Testis (tissue), 3 donors: ENCODE data around the gene FURIN. TPM values are rescaled to one million over a fixed set of nuclear protein-coding genes. Genes with fewer than 3 reads are reported as not detected.
"Not testable (repeated sequence)": the region's sequence is repeated elsewhere in the genome, so short reads cannot be mapped to it uniquely, and the experiment has no call there.

Experiments used
- DNase-seq: peaks from one replicate; pipeline ENCODE4 v3.0.0-alpha.2; 2019
- H3K27ac ChIP-seq, 2 donors: fragments of 200-600 bp; sonication (generic); one replicate each; pipeline ENCODE4 v1.5.1; 2019
- H3K27me3 ChIP-seq: fragments of 200-600 bp; sonication (generic); one replicate; pipeline ENCODE4 v1.5.1; 2019
- H3K36me3 ChIP-seq: fragments of 200-600 bp; sonication (generic); one replicate; pipeline ENCODE4 v1.5.1; 2017; ENCODE audit warnings: low read depth; ENCODE audit errors: missing control alignments
- H3K4me1 ChIP-seq: fragments of 200-600 bp; sonication (generic); one replicate; pipeline ENCODE4 v1.5.1; 2019
- H3K4me3 ChIP-seq, 2 donors: fragments of 200-600 bp; sonication (generic); one replicate each; pipeline ENCODE4 v1.5.1; 2017 to 2019
- H3K9me3 ChIP-seq: fragments of 200-600 bp; sonication (generic); one replicate; pipeline ENCODE4 v1.5.1; 2017
- CTCF ChIP-seq, 3 experiments: fragments of 450-650 bp in 2 of 3; fragments of 200-600 bp in 1 of 3; sonication (generic) in 1 of 3; IDR thresholded peaks; one replicate each; pipeline ENCODE4 v1.5.1; 2016 to 2019; ENCODE audit warnings: antibody characterized with exemption in 3 of 3, mild to moderate bottlenecking in 2 of 3, moderate library complexity in 1 of 3
- POLR2A ChIP-seq: fragments of 450-650 bp; IDR thresholded peaks from one replicate; pipeline ENCODE4 v1.6.1; 2017; ENCODE audit warnings: antibody characterized with exemption, mild to moderate bottlenecking, moderate library complexity
- WGBS, 2 donors: methylation state at CpG; one replicate each; pipeline ENCODE4 v1.1.5; 2018; 5-methylcytosine and 5-hydroxymethylcytosine counted together
- intact Hi-C: fragments of 100-400 bp; cut with DNase I; formaldehyde crosslinking; loops from one replicate; pipeline ENCODE4 v1.15.1; 2023; ENCODE audit warnings: low total_unique reads
- polyA plus RNA-seq: library from polyadenylated mRNA; stranded (reverse); fragments of 350-450 nt; fragmentation: Illumina TruSeq; extraction: RNeasy Lipid Tissue Mini Kit (QIAGEN cat#74804); gene quantifications from one replicate; pipeline ENCODE4 v1.2.3, GENCODE V29; 2014; ENCODE audit warnings: low read depth, low replicate concordance; ENCODE audit not compliant: insufficient read depth
- total RNA-seq, 2 donors: library from RNA; depleted of rRNA; stranded (reverse); fragments of >200 nt; gene quantifications; one replicate each; pipeline ENCODE4 v1.2.3, GENCODE V29; 2016

Gene FURIN
- total and polyA plus RNA-seq, 3 donors from 2014 or later = 21.5 to 32.1 (median 23.1) TPM

GRCh38 chr15:90871716-90872485, 3.5 kb downstream of the FURIN start:
- WGBS, 2 donors = 1 to 5% methylated on average over 3 to 39 of the region's 77 CpGs
- H3K27ac ChIP-seq = peak overlapping the region; percentile 12 to 95
- no peaks in the 10 kb centered on the region for H3K9me3 ChIP-seq
- peaks cover 30% of the 10 kb centered on the region for H3K4me1 ChIP-seq
- H3K36me3 ChIP-seq = no peaks in the 10 kb centered on the region
- H3K4me3 ChIP-seq = peak overlapping the region; percentile 80 to 82
- intact Hi-C loops = no loop called here
- no peaks in the 10 kb centered on the region for H3K27me3 ChIP-seq
- TF ChIP-seq POLR2A (no peak), CTCF (IDR thresholded peaks at IDR 0.05) (no peak)
- DNase-seq = peak; percentile 27

GRCh38 chr15:90872486-90873184, 4.2 kb downstream of the FURIN start:
- 19 to 34% methylated on average over 10 to 12 of the region's 12 CpGs for WGBS, 2 donors
- Histone ChIP-seq H3K4me1 (peaks cover 30% of the 10 kb centered on the region), H3K36me3 (no peaks in the 10 kb centered on the region), H3K27me3 (no peaks in the 10 kb centered on the region), H3K27ac (peak overlapping the region; percentile 12 to 95), H3K4me3 (peak overlapping the region; percentile 80 to 82), H3K9me3 (no peaks in the 10 kb centered on the region)
- intact Hi-C loops = no loop called here
- no peak for DNase-seq
- TF ChIP-seq POLR2A = no peak
- no peak for TF ChIP-seq CTCF (IDR thresholded peaks at IDR 0.05)

GRCh38 chr15:90873488-90873997, 5.2 kb downstream of the FURIN start:
- H3K27ac ChIP-seq = no peak overlapping the region
- intact Hi-C loops = no loop called here
- H3K9me3 ChIP-seq = no peaks in the 10 kb centered on the region
- 89 to 93% methylated on average over 4 to 6 of the region's 6 CpGs for WGBS, 2 donors
- no peaks in the 10 kb centered on the region for H3K36me3 ChIP-seq
- TF ChIP-seq CTCF (IDR thresholded peaks at IDR 0.05) = no peak
- TF ChIP-seq POLR2A = no peak
- H3K4me3 ChIP-seq = no peak overlapping the region
- H3K4me1 ChIP-seq = peaks cover 30% of the 10 kb centered on the region
- no peaks in the 10 kb centered on the region for H3K27me3 ChIP-seq
- no peak for DNase-seq

GRCh38 chr15:90873998-90874605, 5.7 kb downstream of the FURIN start:
- H3K4me3 ChIP-seq = no peak overlapping the region
- peaks cover 29% of the 10 kb centered on the region for H3K4me1 ChIP-seq
- H3K27me3 ChIP-seq = no peaks in the 10 kb centered on the region
- no peak overlapping the region for H3K27ac ChIP-seq
- TF ChIP-seq CTCF (IDR thresholded peaks at IDR 0.05) (no peak), POLR2A (no peak)
- H3K9me3 ChIP-seq = no peaks in the 10 kb centered on the region
- WGBS, 2 donors = 63 to 73% methylated on average over 14 to 15 of the region's 15 CpGs
- intact Hi-C loops = no loop called here
- DNase-seq = no peak
- no peaks in the 10 kb centered on the region for H3K36me3 ChIP-seq

GRCh38 chr15:90874986-90875385, 6.6 kb downstream of the FURIN start:
- DNase-seq, H3K27me3 ChIP-seq, H3K27ac ChIP-seq, H3K4me3 ChIP-seq, H3K36me3 ChIP-seq, intact Hi-C loops, H3K9me3 ChIP-seq: not testable (repeated sequence)
- WGBS, 2 donors = 87 to 92% methylated on average over 8 to 9 of the region's 9 CpGs
- peaks cover 22% of the 10 kb centered on the region for H3K4me1 ChIP-seq
